Endodermal cell (in vitro differentiated cells): ENCODE results near the gene RPL12. TPM values are rescaled to one million over a fixed set of nuclear protein-coding genes. Genes with fewer than 3 reads are reported as not detected.

Source experiments
- DNase-seq: peaks from one replicate; pipeline ENCODE4 v3.0.0-alpha.2; 2017
- H3K27ac ChIP-seq: 2 replicates; pipeline ENCODE4 v1.5.1; 2013; ENCODE audit warnings: mild to moderate bottlenecking, low read depth, low read length, moderate library complexity
- H3K27me3 ChIP-seq: 2 replicates; pipeline ENCODE4 v1.6.1; 2013; ENCODE audit warnings: mild to moderate bottlenecking, low read length, moderate library complexity; ENCODE audit not compliant: insufficient read depth, control insufficient read depth, poor library complexity, severe bottlenecking
- H3K36me3 ChIP-seq: 2 replicates; pipeline ENCODE4 v1.7.0; 2013; ENCODE audit warnings: mild to moderate bottlenecking, low read length, moderate library complexity; ENCODE audit not compliant: control insufficient read depth, insufficient read depth
- H3K4me1 ChIP-seq: one replicate; pipeline ENCODE4 v1.7.0; 2013; ENCODE audit warnings: low read length; ENCODE audit not compliant: control insufficient read depth, insufficient read depth
- H3K4me3 ChIP-seq: 2 replicates; pipeline ENCODE4 v1.5.1; 2013; ENCODE audit warnings: mild to moderate bottlenecking, low read length, moderate library complexity
- H3K9ac ChIP-seq: 2 replicates; pipeline ENCODE4 v1.6.1; 2013; ENCODE audit warnings: mild to moderate bottlenecking, low read length, moderate library complexity; ENCODE audit not compliant: poor library complexity, severe bottlenecking; ENCODE audit errors: extremely low read depth
- H3K9me3 ChIP-seq: 2 replicates; pipeline ENCODE4 v1.6.1; 2013; ENCODE audit warnings: mild to moderate bottlenecking, low read length, moderate library complexity; ENCODE audit not compliant: control insufficient read depth
- H3K27ac Mint-ChIP-seq: 2 replicates; pipeline ENCODE4 v1.8.0; 2020; ENCODE audit warnings: mixed read lengths
- H3K27me3 Mint-ChIP-seq: 2 replicates; pipeline ENCODE4 v1.8.0; 2021; ENCODE audit warnings: mild to moderate bottlenecking, mixed read lengths; ENCODE audit not compliant: insufficient read depth
- H3K36me3 Mint-ChIP-seq: 2 replicates; pipeline ENCODE4 v1.8.0; 2020; ENCODE audit warnings: low read depth, mixed read lengths
- H3K4me1 Mint-ChIP-seq: 2 replicates; pipeline ENCODE4 v1.8.0; 2020; ENCODE audit warnings: mixed read lengths
- H3K4me3 Mint-ChIP-seq: 2 replicates; pipeline ENCODE4 v1.8.0; 2020; ENCODE audit warnings: mild to moderate bottlenecking, moderate library complexity, mixed read lengths
- H3K9me3 Mint-ChIP-seq: 2 replicates; pipeline ENCODE4 v1.8.0; 2020; ENCODE audit warnings: mild to moderate bottlenecking, mixed read lengths
- CTCF ChIP-seq: fragments of 200-600 bp; sonication (generic); conservative IDR thresholded peaks from 2 replicates; pipeline ENCODE4 v1.5.0; 2021; ENCODE audit warnings: antibody characterized with exemption, mild to moderate bottlenecking
- WGBS, 2 experiments: methylation state at CpG; one replicate each; pipeline versions ENCODE4 v1.1.5 to v1.1.7; 2013; ENCODE audit warnings: missing lambda C conversion rate in 2 of 2, mixed read lengths in 1 of 2; ENCODE audit not compliant: insufficient coverage in 1 of 2, insufficient read length in 1 of 2; 5-methylcytosine and 5-hydroxymethylcytosine counted together
- total RNA-seq, 2 donors: library from RNA; stranded (reverse); fragmentation: NEBNext Ultra II Directional in 1 of 2; extraction: Animal tissue kit (Norgen Biotek cat#: 25700) in 1 of 2; gene quantifications; 2 replicates in 1 of 2; 3 replicates in 1 of 2; pipeline ENCODE4 v1.2.1, GENCODE V29; 2021

The RPL12 gene
- total RNA-seq, 2 donors from 2014 or later: 1,241 to 1,436 TPM

GRCh38 chr9:127411122-127411521, 40.1 kb downstream of the RPL12 start:
- Mint-ChIP-seq H3K36me3 (peaks cover 18% of the 10 kb centered on the region), H3K27me3 (no peaks in the 10 kb centered on the region), H3K27ac (no peak overlapping the region), H3K4me3 (no peak overlapping the region), H3K4me1 (peaks cover 3% of the 10 kb centered on the region), H3K9me3 (no peaks in the 10 kb centered on the region)
- TF ChIP-seq CTCF: no peak
- Histone ChIP-seq H3K4me3 (no peak overlapping the region), H3K36me3 (peaks cover 6% of the 10 kb centered on the region), H3K27ac (no peak overlapping the region), H3K27me3 (no peaks in the 10 kb centered on the region), H3K4me1 (peaks cover 7% of the 10 kb centered on the region), H3K9me3 (no peaks in the 10 kb centered on the region), H3K9ac (no peak overlapping the region)
- 92 to 98% methylated on average over 3 to 4 of the region's 4 CpGs for WGBS, 2 experiments
- no peak for DNase-seq

- peaks cover 3% of the 10 kb centered on the region for H3K4me1 Mint-ChIP-seq
- H3K9ac ChIP-seq: no peak overlapping the region
- H3K36me3 Mint-ChIP-seq: peaks cover 18% of the 10 kb centered on the region
- WGBS, 2 experiments: 77 to 89% methylated on average over 6 of the region's 6 CpGs
- H3K4me3 Mint-ChIP-seq: no peak overlapping the region
- no peaks in the 10 kb centered on the region for H3K9me3 Mint-ChIP-seq
- peaks cover 9% of the 10 kb centered on the region for H3K36me3 ChIP-seq
- no peak for DNase-seq
- H3K9me3 ChIP-seq: no peaks in the 10 kb centered on the region
- peaks cover 7% of the 10 kb centered on the region for H3K4me1 ChIP-seq
- H3K27me3 ChIP-seq: no peaks in the 10 kb centered on the region
- peak overlapping the region; percentile 1 for H3K27ac ChIP-seq
- no peaks in the 10 kb centered on the region for H3K27me3 Mint-ChIP-seq
- no peak overlapping the region for H3K4me3 ChIP-seq
- TF ChIP-seq CTCF: no peak
- no peak overlapping the region for H3K27ac Mint-ChIP-seq
These were observed 43.7 kb downstream of the RPL12 start for GRCh38 chr9:127407492-127407843.

GRCh38 chr9:127406799-127407491, 44.3 kb downstream of the RPL12 start:
- no peaks in the 10 kb centered on the region for H3K9me3 Mint-ChIP-seq
- peaks cover 15% of the 10 kb centered on the region for H3K36me3 ChIP-seq
- no peak overlapping the region for H3K27ac Mint-ChIP-seq
- WGBS, 2 experiments: 90 to 91% methylated on average over 13 of the region's 13 CpGs
- no peaks in the 10 kb centered on the region for H3K9me3 ChIP-seq
- TF ChIP-seq CTCF: no peak
- no peaks in the 10 kb centered on the region for H3K27me3 ChIP-seq
- no peak overlapping the region for H3K4me3 ChIP-seq
- H3K4me1 ChIP-seq: peaks cover 7% of the 10 kb centered on the region
- peaks cover 18% of the 10 kb centered on the region for H3K36me3 Mint-ChIP-seq
- H3K27ac ChIP-seq: peak overlapping the region; percentile 1
- DNase-seq: no peak
- peaks cover 3% of the 10 kb centered on the region for H3K4me1 Mint-ChIP-seq
- no peaks in the 10 kb centered on the region for H3K27me3 Mint-ChIP-seq
- no peak overlapping the region for H3K9ac ChIP-seq
- H3K4me3 Mint-ChIP-seq: no peak overlapping the region
